HEK293 (cell line): ENCODE measurements around the gene RAPGEF5.

Source experiments
- CTCF ChIA-PET: fragments of 350-600 bp; formaldehyde crosslinking; extraction: SDS; loops from one replicate; lab custom pipeline; 2021; ENCODE audit warnings: antibody characterized with exemption; lab: Yijun Ruan, JAX
- POLR2A ChIA-PET: fragments of 300-600 bp; formaldehyde crosslinking; extraction: SDS; loops from one replicate; lab custom pipeline; 2020; ENCODE audit warnings: antibody characterized with exemption, inconsistent platforms; lab: Yijun Ruan, JAX
- H3K27ac ChIP-seq: fragments of 200-500 bp; sonication (Bioruptor generic); 2 replicates; pipeline ENCODE4 v1.5.1; 2014; ENCODE audit warnings: low read depth, low read length, control low read depth, inconsistent platforms; ENCODE audit errors: extremely low read depth
- H3K36me3 ChIP-seq, 2 experiments: fragments of 200-500 bp in 1 of 2; sonication (Bioruptor generic) in 1 of 2; 1 replicate in 1 of 2; 2 replicates in 1 of 2; pipeline ENCODE4 v1.5.1; 2014 to 2017; ENCODE audit warnings: inconsistent platforms in 2 of 2, low read length in 2 of 2; ENCODE audit not compliant: control insufficient read depth in 2 of 2, insufficient read depth in 1 of 2
- H3K4me1 ChIP-seq: fragments of 200-500 bp; sonication (Bioruptor generic); 2 replicates; pipeline ENCODE4 v1.5.1; 2014; ENCODE audit warnings: mild to moderate bottlenecking, low read length, inconsistent platforms; ENCODE audit not compliant: control insufficient read depth, insufficient read depth
- H3K4me3 ChIP-seq: 2 replicates; pipeline ENCODE4 v1.5.1; 2011; ENCODE audit warnings: low read depth, mild to moderate bottlenecking, control low read depth, low read length, moderate library complexity
- H3K9me3 ChIP-seq: fragments of 200-500 bp; sonication (Bioruptor generic); 2 replicates; pipeline ENCODE4 v1.5.1; 2014; ENCODE audit warnings: low read depth, low read length, inconsistent platforms; ENCODE audit not compliant: control insufficient read depth, insufficient read depth
- BCL11B ChIP-seq: fragments of 450-650 bp; formaldehyde crosslinking; IDR thresholded peaks from 2 replicates; pipeline ENCODE4 v1.5.1; 2016; ENCODE audit warnings: low read depth, missing biosample characterization, missing genetic modification characterization
- KLF16 ChIP-seq: fragments of 450-650 bp; formaldehyde crosslinking; IDR thresholded peaks from 2 replicates; pipeline ENCODE4 v1.5.1; 2017; ENCODE audit warnings: missing biosample characterization, missing genetic modification characterization
- KLF7 ChIP-seq: fragments of 450-650 bp; formaldehyde crosslinking; IDR thresholded peaks from 2 replicates; pipeline ENCODE4 v1.5.1; 2016; ENCODE audit warnings: missing biosample characterization, missing genetic modification characterization, borderline replicate concordance
- PRDM1 ChIP-seq: fragments of 450-650 bp; formaldehyde crosslinking; IDR thresholded peaks from 2 replicates; pipeline ENCODE4; 2016; ENCODE audit warnings: missing biosample characterization, missing genetic modification characterization
- PRDM10 ChIP-seq: fragments of 450-650 bp; formaldehyde crosslinking; IDR thresholded peaks from 2 replicates; pipeline ENCODE4 v1.5.1; 2016; ENCODE audit warnings: missing biosample characterization, missing genetic modification characterization
- PRDM6 ChIP-seq: fragments of 450-650 bp; formaldehyde crosslinking; IDR thresholded peaks from 2 replicates; pipeline ENCODE4 v1.5.1; 2017; ENCODE audit warnings: missing biosample characterization, missing genetic modification characterization
- ZNF155 ChIP-seq: fragments of 450-650 bp; formaldehyde crosslinking; IDR thresholded peaks from 2 replicates; pipeline ENCODE4 v1.5.1; 2016; ENCODE audit warnings: missing biosample characterization, missing genetic modification characterization
- ZNF23 ChIP-seq: fragments of 450-650 bp; formaldehyde crosslinking; IDR thresholded peaks from 2 replicates; pipeline ENCODE4 v1.5.1; 2016; ENCODE audit warnings: missing biosample characterization, missing genetic modification characterization, borderline replicate concordance
- ZNF24 ChIP-seq: fragments of 450-650 bp; formaldehyde crosslinking; IDR thresholded peaks from 2 replicates; pipeline ENCODE4 v1.5.1; 2016; ENCODE audit warnings: missing biosample characterization, missing genetic modification characterization
- ZNF280C ChIP-seq: fragments of 450-650 bp; formaldehyde crosslinking; IDR thresholded peaks from 2 replicates; pipeline ENCODE4 v1.5.1; 2016; ENCODE audit warnings: missing biosample characterization, missing genetic modification characterization
- ZNF335 ChIP-seq: fragments of 450-650 bp; formaldehyde crosslinking; conservative IDR thresholded peaks from 2 replicates; pipeline ENCODE4 v1.5.1; 2016; ENCODE audit warnings: missing biosample characterization, missing genetic modification characterization
- ZNF37A ChIP-seq: fragments of 450-650 bp; IDR thresholded peaks from 2 replicates; pipeline ENCODE4 v1.5.1; 2018; ENCODE audit warnings: missing biosample characterization, missing genetic modification characterization
- ZNF416 ChIP-seq: fragments of 450-650 bp; formaldehyde crosslinking; IDR thresholded peaks from 2 replicates; pipeline ENCODE4 v1.5.1; 2016; ENCODE audit warnings: missing biosample characterization, missing genetic modification characterization
- ZNF549 ChIP-seq: fragments of 450-650 bp; IDR thresholded peaks from 2 replicates; pipeline ENCODE4 v1.5.1; 2018; ENCODE audit warnings: missing biosample characterization, missing genetic modification characterization, mild to moderate bottlenecking, inconsistent platforms, moderate library complexity
- ZNF561 ChIP-seq: fragments of 450-650 bp; IDR thresholded peaks from 2 replicates; pipeline ENCODE4 v1.5.1; 2018; ENCODE audit warnings: missing biosample characterization, missing genetic modification characterization, borderline replicate concordance
- ZNF677 ChIP-seq: fragments of 450-650 bp; IDR thresholded peaks from 2 replicates; pipeline ENCODE4 v1.5.0; 2018; ENCODE audit warnings: missing biosample characterization, mild to moderate bottlenecking, missing genetic modification characterization, moderate library complexity
- ZNF692 ChIP-seq: fragments of 450-650 bp; formaldehyde crosslinking; IDR thresholded peaks from 2 replicates; pipeline ENCODE4 v1.5.1; 2016; ENCODE audit warnings: missing biosample characterization, missing genetic modification characterization
- ZNF791 ChIP-seq: fragments of 450-650 bp; formaldehyde crosslinking; IDR thresholded peaks from 2 replicates; pipeline ENCODE4 v1.5.1; 2016; ENCODE audit warnings: missing biosample characterization, missing genetic modification characterization
- ZSCAN23 ChIP-seq: fragments of 450-650 bp; formaldehyde crosslinking; IDR thresholded peaks from 2 replicates; pipeline ENCODE4 v1.5.1; 2016; ENCODE audit warnings: missing biosample characterization, missing genetic modification characterization
- ZSCAN30 ChIP-seq: fragments of 450-650 bp; IDR thresholded peaks from 2 replicates; pipeline ENCODE4 v1.5.1; 2018; ENCODE audit warnings: missing biosample characterization, mild to moderate bottlenecking, missing genetic modification characterization, moderate library complexity

Gene RAPGEF5

GRCh38 chr7:22120391-22121053, 236.4 kb downstream of the RAPGEF5 start (continued):
- TF ChIP-seq PRDM10 (tag by site-specific recombination): peak; percentile 85

- Histone ChIP-seq H3K4me1 (peaks cover 6% of the 10 kb centered on the region), H3K27ac (no peak overlapping the region), H3K4me3 (no peak overlapping the region), H3K9me3 (no peaks in the 10 kb centered on the region), H3K36me3 (no peaks in the 10 kb centered on the region)
- POLR2A ChIA-PET: no interaction called here
- TF ChIP-seq KLF16 (tag by site-specific recombination) (no peak), ZSCAN23 (tag by site-specific recombination) (no peak), PRDM1 (tag by site-specific recombination) (no peak), PRDM6 (tag by site-specific recombination) (no peak), ZNF416 (tag by site-specific recombination) (no peak), ZNF23 (no peak), BCL11B (tag by site-specific recombination) (no peak), ZNF24 (no peak), ZNF280C (tag by site-specific recombination) (no peak), ZNF335 (tag by site-specific recombination) (no peak), ZNF561 (tag by site-specific recombination) (no peak), ZNF549 (no peak)
- CTCF ChIA-PET: interaction anchor here (1.2 kb wide), 1 partner anchor 344 kb away, joined by 4 read pairs; no protein-coding TSS in a partner anchor
These were observed 239.7 kb downstream of the RAPGEF5 start for GRCh38 chr7:22117222-22117621.

GRCh38 chr7:22116451-22117030, 240.4 kb downstream of the RAPGEF5 start:
- Histone ChIP-seq H3K27ac (no peak overlapping the region), H3K4me1 (peaks cover 6% of the 10 kb centered on the region), H3K36me3 (no peaks in the 10 kb centered on the region), H3K9me3 (no peaks in the 10 kb centered on the region), H3K4me3 (no peak overlapping the region)
- CTCF ChIA-PET: interaction anchor here (1.1 to 1.5 kb wide), 2 partner anchors 336 to 373 kb away, joined by 3 to 5 read pairs; no protein-coding TSS in a partner anchor
- POLR2A ChIA-PET: no interaction called here
- TF ChIP-seq ZSCAN30 (tag by site-specific recombination) (no peak), ZNF791 (no peak), ZNF155 (no peak), PRDM6 (tag by site-specific recombination) (no peak), ZNF37A (tag by site-specific recombination) (no peak), KLF7 (tag by site-specific recombination) (no peak), ZNF677 (no peak), ZNF692 (tag by site-specific recombination) (no peak), ZSCAN23 (tag by site-specific recombination) (no peak)
